ENCODE results near the gene ENPP6.

DNA sequence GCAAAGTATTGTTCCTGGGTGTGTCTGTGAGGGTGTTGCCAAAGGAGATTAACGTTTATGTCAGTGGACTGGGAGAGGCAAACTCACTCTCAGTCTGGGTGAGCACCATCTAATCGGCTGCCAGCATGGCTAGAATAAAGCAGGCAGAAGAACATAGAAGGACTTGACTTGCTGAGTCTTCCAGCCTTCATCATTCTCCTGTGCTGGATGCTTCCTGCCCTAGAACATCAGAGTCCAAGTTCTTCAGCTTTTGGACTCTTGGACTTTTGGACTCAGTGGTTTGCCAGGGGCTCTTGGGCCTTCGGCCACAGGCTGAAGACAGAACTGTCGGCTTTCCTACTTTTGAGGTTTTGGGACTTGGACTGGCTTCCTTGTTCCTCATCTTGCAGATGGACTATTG lies 15.3 kb upstream of the ENPP6 start:
- TF ChIP-seq, protein P1, sequence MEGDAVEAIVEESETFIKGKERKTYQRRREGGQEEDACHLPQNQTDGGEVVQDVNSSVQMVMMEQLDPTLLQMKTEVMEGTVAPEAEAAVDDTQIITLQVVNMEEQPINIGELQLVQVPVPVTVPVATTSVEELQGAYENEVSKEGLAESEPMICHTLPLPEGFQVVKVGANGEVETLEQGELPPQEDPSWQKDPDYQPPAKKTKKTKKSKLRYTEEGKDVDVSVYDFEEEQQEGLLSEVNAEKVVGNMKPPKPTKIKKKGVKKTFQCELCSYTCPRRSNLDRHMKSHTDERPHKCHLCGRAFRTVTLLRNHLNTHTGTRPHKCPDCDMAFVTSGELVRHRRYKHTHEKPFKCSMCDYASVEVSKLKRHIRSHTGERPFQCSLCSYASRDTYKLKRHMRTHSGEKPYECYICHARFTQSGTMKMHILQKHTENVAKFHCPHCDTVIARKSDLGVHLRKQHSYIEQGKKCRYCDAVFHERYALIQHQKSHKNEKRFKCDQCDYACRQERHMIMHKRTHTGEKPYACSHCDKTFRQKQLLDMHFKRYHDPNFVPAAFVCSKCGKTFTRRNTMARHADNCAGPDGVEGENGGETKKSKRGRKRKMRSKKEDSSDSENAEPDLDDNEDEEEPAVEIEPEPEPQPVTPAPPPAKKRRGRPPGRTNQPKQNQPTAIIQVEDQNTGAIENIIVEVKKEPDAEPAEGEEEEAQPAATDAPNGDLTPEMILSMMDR (IDR thresholded peaks at IDR 0.05) = no peak
- TF ChIP-seq POLR2A (IDR thresholded peaks at IDR 0.05) = no peak
